NCI-H526 treated with DMSO at 0.1 percent for 48 hours (cell line): ENCODE results near the gene ZNF708.
A peak's percentile ranks its signal among the peaks of the same experiment; 100 is the strongest.
"Not testable (repeated sequence)": the region's sequence is repeated elsewhere in the genome, so short reads cannot be mapped to it uniquely, and the experiment has no call there.

Source experiments
- DNase-seq: peaks from one replicate; lab custom pipeline; 2025; lab: John Stamatoyannopoulos, UW

ZNF708 gene

DNA sequence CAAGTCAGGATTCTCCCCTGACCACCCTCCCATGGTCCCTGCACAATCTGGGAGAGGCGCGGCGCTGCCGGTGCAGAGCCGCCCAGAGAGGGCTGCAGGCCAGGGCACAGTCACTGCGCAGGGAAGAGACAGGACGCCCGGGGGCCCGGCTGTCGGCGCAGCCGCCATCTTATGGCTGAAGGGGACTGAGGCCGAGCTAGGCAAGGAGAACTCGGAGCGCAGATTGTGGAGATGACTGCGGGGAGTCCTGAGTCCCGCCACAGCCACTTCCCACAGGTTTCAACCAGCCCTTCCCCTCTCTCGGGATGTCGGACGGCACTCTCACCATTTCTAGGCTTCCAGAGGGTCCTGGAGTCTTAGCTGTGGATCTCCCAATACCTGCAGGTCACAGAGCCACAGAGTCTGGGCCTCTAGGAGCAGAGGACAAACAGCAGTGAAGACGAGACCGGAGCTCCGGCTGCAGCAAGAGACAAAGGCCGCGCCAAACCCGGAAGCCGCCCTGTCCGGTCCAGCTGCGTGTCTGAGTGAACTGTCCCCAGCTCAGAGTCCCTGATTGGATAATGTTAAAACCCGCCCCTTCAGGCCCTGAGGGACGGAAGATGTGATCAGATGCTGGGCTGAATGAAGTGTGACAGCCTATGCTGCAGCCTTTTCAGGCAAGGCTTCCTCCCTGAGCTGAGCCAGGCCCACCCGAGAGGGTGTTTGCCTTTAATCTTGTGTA lies at the start of gene ZNF708:
Gene ZNF708, minus strand, starts transcription at position 526 of the 721 bp plus-strand sequence. Its CDS starts 198 bp downstream, at position 328.
- peak; percentile 66 for DNase-seq

DNA sequence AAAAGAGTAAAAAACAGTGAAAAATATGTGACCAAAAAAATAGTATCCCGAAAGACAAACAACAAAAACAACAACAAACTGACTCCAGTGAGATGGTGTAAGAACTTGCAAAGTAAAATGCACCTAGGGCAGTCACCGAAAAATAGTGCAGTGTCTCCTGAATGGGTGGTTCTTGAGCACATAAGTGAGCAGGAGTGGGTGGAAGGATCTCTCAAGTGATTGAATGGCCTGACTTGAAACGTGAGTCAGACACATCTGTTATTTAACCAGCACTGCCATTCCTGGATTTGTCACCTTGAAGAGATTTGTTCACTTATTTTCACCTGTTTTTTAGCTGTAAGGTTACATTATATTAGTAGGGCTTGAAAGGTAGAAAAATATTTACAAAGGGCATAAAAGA lies 33.1 kb upstream of the ZNF708 start:
- no peak for DNase-seq

DNA sequence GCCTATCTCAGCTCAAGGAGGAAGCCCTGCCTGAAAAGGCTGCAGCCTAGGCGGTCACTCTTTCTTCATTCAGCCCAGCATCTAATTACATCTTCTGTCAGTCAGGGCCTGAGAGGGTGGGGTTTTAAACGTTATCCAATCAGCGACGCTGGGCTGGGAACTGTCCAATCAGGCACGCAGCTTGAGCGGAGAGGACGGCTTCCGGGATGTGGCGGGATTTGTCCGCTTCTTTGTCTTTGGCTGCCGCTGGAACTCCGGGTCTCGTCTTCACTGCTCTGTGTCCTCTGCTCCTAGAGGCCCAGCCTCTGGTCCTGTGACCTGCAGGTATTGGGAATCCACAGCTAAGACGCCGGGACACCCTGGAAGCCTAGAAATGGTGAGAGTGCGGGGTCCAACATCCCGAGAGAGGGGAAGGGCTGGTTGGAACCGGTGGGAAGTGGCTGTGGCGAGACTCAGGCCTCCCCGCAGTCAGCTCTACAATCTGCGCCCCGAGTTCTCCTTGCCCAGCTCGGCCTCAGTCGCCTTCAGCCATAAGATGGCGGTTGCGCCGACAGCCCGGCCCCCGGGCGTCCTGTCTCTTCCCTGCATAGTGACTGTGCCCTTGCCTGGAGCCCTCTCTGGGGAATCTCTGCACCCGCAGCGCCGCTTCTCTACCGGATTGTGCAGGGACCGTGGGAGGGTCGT lies 29.7 kb upstream of the ZNF708 start, which contains the start of gene ZNF738:
Gene ZNF738, plus strand, starts transcription at position 233 of the 684 bp plus-strand sequence. Its CDS starts 141 bp downstream, at position 374.
- DNase-seq: peak; percentile 81

DNA sequence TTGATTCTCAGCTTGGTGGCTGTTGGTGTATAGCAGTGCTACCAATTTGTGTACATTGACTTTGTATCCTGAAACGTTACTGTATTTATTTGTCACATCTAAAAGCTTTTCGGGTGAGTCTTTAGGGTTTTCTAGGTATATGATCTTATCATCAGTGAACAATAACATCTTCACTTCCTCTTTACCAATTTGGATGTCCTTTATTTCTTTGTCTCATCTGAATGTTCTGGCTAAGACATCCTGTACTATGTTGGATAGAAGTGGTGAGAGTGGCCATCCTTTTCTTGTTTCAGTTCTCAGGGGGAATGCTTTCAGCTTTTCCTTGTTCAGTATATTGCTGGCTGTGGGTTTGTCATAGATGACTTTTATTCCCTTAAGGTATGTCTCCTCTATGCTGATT lies 23.6 kb upstream of the ZNF708 start:
- DNase-seq: no peak

DNA sequence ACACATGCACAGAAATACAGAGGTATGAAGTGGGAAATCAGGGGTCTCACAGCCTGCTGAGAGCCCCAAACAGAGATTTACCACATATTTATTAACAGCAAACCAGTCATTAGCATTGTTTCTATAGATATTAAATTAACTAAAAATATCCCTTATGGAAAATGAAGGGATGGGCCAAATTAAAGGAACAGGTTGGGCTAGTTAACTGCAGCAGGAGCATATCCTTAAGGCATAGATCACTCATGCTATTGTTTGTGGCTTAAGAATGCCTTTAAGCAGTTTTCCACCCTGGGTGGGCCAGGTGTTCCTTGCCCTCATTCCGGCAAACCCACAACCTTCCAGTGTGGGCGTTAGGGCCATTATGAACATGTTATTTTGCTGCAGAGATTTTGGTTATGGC lies 15.6 kb upstream of the ZNF708 start:
- DNase-seq: not testable (repeated sequence)

DNA sequence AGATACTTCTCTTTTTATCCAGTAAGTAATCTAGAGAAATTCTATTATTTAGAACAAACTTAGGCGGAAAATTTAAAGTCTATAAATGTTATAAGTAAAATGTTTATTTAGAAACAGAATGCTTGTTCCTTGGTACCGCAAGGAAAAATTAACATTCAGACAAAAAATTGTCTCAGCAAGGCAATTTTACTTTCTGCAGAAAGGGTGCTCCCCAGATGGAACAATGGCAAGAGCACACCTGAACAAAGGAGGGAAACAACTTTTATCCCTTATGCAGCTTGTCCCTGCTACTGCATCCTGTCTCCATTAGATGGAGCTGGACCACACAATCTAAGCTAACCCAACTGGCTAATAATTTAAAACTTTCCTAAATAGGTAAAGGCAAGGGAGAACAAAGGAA lies 6.5 kb upstream of the ZNF708 start:
- DNase-seq: no peak

DNA sequence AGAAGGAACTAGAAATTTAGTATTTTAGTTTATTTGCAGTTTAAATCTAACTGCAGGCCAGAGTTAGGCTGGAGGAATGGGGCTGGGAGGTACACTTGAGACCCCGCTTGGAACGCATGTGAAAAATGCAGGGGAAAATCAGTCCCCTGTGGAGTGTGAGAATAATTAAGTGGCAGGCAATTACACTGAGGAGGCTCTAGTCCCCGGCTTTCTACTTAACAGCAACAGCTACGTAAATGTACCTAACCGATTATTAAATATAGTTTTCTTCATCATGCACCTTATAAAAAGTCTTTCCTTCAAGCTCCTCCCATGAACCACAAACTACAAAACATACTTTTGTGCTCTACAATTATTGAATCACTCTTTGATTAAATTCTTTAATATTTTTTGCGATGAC lies 804 bp downstream of the ZNF708 start:
- no peak for DNase-seq

DNA sequence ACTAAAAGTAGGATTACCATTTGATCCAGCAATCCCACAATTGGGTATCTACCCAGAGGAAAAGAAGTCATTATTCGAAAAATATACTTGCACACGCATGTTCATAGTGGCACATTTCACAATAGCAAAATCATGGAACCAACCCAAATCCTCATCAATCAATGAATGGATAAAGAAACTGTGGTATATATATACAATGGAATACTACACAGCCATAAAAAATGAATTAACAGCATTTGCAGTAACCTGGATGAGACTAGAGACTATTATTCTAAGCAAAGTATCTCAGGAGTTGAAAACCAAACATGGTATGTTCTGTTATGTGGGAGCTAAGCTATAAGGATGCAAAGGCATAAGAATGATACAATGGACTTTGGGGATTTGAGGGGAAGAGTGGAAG lies 3.0 kb downstream of the ZNF708 start:
- DNase-seq: no peak

DNA sequence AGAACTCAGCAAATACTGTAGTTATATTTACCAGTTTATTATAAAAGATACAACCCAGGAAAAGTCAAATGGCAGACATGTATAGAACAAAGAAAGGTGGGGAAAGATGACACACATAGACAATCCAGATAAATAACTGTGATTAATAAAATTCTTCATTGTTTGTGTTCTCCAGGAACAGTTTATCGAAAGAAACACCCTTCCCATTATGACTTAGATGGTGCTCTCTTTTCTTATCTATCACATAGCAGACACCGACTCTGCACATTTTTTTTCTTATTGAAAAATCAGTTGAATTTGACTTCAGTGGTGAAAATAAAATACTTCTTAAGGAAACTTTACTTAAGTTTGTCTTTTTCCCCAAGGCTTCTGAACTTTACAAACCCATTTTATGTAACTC lies 6.2 kb downstream of the ZNF708 start:
- DNase-seq: no peak

DNA sequence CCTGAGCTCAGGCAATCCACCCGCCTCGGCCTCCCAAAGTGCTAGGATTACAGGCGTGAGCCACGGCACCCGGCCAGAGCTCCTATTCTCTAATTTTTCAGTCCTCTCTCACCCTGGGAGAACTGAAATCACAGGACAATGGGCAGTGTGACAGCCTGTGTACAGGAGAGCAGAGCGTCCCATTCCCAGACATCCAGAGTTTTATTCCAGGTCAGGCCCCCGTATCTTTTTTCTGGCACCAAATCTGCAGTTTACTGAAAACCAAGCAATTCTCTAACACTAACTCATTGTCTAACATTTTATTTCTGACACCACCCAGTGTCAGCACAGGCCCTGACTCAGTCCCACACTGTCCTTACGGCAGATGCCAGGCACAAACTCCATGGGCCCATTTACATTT lies 6.7 kb downstream of the ZNF708 start:
- DNase-seq: no peak

DNA sequence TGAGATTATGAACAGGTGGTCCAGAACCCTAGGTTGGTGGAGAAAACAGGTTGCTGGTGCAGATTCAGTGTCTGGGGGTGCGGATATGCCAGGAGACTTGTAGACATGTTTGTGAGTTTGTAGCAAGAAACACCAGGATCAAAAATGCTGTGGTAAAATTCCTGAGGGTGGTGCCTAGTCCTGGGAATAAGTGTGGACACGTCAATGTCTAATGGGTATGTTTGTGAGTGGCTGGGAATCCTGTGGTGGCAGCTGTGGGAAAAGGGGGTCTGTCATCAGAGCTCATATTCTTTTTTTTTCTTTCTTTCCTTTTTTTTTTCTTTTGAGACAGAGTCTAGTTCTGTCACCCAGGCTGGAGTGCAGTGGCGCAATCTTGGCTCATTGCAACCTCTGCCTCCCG lies 7.2 kb downstream of the ZNF708 start:
- no peak for DNase-seq

DNA sequence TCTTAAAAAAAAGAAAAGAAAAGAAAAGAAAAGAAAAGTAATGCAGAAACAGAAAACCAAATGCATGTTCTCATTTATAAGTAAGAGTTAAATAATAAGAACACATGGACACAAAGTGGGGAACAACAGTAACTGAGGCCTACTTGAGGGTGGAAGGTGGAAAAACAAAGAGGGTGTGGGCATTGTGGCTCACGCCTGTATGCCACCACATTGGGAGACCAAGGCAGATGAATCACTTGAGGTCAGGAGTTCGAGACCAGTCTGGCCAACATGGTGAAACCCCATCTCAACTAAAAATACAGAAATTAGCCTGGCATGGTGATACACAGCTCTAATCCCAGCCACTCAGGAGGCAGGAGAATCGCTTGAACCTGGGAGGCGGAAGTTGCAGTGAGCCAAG lies 8.1 kb downstream of the ZNF708 start:
- no peak for DNase-seq

DNA sequence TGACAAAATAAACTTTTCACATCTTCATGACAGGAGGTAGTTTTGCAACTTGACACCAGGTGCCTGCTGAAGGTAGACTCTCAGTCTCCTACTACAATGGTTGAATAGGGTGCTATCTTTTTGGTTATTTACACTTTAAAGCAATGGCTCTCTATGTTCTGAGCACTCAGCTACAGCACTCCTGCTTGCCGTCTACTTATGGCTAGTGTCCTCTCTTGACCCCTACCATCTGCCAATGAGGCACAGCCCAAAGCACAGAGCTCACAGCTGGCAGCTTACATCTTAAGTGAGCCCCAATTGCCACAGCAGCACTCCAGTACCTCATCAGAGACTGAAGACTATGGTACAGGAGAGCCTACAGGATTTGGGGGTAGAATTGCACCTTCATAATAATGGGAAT lies 11.4 kb downstream of the ZNF708 start:
- DNase-seq: no peak

DNA sequence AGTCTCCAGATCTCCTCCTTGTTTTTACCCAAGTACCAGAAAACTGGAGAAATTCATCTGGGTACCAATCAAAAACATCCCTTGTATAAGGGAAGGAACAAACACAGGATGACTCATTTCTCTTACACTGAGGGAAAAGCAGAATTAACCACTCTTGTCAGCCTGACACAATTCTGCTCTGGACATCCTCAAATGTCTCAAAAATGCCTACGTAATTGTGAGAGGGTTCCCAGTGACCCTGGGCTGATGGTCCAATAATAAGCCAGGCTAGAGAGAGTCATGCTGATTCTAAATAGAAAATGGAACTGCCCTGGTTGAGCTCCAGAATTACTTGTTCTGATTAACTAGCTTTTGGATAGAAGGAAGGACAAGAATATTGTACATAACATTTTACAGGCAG lies 14.5 kb downstream of the ZNF708 start:
- DNase-seq: no peak

DNA sequence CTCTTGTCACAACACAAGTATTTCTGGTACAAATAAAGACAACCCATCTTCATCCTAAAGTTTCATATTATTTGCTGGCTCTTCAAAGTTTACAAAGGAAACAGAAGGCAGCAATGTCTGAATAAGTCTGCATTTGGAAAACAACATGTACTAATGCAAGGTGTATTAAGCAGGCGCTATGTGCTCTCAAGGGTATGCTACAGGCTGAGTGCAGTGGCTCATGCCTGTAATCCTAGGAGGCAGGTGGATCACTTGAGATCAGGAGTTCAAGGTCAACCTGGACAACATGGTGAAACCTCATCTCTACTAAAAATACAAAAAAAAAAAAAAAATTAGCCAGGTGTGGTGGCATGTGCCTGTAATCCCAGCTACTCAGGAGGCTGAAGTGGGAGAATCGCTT lies 16.4 kb downstream of the ZNF708 start:
- DNase-seq: not testable (repeated sequence)

DNA sequence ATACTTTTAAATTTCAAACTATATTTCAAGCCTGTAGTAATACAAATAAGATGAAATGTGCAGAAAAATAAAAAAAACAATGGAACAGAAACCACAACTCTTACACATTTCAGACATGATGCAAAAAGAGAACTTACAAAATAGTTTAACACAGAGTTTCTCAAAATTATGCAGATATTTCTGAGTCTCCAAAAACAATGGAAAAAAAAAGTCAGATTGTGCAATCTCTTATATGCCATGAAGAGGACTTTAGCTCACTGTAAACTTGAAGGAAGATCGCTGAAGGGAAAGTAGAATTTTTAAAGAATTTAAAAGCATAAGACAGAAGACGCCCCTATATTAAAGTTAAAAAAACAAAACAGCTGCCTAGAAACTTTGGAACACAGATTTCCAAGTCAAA lies 20.4 kb downstream of the ZNF708 start:
- DNase-seq: no peak

DNA sequence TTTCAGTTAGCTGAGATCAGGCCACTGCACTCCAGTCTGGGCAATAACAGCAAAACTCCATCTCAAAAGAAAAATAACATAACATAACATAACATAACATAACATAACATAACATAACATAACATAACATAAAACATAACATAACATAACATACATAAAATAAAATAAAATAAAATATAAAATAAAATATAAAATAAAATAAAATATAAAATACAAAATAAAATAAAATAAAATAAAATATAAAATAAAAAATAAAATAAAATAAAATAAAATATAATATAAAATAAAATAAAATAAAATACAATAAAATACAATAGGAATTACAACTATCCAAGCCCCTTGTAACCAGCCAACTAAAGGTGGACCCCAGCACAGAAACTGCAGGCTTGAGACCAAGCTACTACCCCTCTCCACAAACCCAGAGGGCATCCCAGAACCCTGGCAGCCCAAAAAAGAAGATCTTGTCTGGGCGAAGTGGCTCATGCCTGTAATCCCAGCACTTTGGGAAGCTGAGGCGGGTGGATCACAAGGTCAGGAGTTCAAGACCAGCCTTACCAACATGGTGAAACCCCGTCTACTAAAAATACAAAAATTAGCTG lies 22.2 kb downstream of the ZNF708 start:
- not testable (repeated sequence) for DNase-seq

DNA sequence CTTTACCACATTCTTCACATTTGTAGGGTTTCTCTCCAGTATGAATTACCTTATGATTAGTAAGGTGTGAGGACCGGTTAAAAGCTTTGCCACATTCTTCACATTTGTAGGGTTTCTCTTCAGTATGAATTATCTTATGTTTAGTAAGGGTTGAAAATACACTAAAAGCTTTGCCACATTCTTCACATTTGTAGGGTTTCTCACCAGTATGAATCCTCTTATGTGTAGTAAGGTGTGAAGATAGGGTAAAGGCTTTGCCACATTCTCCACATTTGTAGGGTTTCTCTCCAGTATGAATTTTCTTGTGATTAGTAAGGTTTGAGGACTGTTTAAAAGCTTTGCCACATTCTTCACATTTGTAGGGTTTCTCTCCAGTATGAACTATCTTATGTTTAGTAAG lies 35.4 kb downstream of the ZNF708 start:
- not testable (repeated sequence) for DNase-seq

DNA sequence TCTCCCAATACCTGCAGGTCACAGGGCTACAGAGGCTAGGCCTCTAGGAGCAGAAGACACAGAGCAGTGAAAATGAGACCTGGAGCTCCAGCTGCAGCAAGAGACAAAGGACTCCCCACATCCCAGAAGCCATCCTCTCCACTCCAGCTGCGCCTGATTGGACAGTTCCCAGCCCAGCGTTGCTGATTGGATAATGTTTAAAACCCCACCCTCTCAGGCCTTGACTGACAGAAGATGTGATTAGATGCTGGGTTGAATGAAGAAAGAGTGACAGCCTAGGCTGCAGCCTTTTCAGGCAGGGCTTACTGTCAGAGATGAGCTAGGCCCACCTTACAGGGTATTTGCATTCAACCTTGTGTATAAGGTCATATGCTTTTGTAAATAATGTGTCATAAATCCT lies 59.4 kb downstream of the ZNF708 start:
- DNase-seq: no peak

DNA sequence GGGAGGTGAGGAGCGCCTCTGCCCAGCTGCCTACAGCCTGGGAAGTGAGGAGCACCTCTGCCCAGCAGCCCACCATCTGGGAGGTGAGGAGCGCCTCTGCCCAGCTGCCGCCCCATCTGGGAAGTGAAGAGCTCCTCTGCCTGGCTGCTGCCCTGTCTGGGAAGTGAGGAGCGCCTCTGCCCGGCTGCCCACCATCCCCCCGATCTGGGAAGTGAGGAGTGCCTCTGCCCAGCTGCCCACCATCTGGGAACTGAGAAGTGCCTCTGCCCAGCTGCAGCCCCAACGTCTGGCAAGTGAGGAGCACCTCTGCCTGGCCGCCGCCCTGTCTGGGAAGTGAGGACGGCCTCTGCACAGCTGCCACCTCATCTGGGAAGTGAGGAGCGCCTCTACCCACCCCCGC lies 64.3 kb downstream of the ZNF708 start:
- DNase-seq: no peak

DNA sequence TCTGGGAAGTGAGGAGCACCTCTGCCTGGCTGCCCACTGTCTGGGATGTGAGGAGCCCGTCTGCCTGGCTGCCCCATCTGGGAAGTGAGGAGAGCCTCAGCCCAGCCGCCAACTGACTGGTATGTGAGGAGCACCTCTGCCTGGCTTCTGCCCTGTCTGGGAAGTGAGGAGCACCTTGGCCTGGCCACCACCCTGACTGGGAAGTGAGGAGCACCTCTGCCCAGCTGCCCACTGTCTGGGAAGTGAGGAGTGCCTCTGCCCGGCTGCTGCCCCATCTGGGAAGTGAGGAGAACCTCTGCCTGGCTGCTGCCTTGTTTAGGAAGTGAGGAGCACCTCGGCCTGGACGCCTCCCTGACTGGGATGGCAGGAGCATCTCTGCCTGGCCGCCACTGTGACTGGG lies 64.8 kb downstream of the ZNF708 start:
- no peak for DNase-seq

DNA sequence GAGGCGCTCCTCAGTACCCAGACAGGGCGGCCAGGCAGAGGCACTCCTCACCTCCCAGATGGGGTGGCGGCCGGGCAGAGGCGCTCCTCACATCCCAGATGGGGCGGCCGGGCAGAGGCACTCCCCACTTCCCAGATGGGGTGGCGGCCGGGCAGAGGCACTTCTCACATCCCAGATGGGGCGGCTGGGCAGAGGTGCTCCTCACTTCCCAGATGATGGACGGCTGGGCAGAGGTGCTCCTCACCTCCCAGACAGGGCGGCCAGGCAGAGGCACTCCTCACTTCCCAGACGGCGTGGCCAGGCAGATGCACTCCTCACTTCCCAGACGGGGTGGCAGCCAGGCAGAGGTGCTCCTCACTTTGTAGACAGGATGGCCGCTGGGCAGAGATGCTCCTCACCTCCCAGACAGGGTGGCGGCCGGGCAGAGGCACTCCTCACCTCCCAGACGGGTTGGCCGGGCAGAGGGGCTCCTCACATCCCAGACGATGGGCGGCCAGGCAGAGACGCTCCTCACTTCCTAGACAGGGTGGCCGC lies 68.3 kb downstream of the ZNF708 start:
- not testable (repeated sequence) for DNase-seq
